Activated CD8-positive, alpha-beta memory T cell treated with anti-CD3 and anti-CD28 coated beads, Interleukin-2, amount 50 U/mL, for 1 hour (primary cell): ENCODE measurements around the gene HS1BP3.

Experiments used
- DNase-seq: peaks from one replicate; pipeline ENCODE4 v3.0.0-alpha.2; 2020; ENCODE audit errors: extremely low read depth

Gene HS1BP3

GRCh38 chr2:20617892-20618467, 32.9 kb downstream of the HS1BP3 start:
- DNase-seq, result no peak

GRCh38 chr2:20617081-20617575, 33.8 kb downstream of the HS1BP3 start:
- DNase-seq, result no peak

- DNase-seq, result no peak
Observed at GRCh38 chr2:20616341-20616871, 34.5 kb downstream of the HS1BP3 start.

GRCh38 chr2:20615466-20616241, 35.2 kb downstream of the HS1BP3 start:
- DNase-seq, result no peak

- DNase-seq, result no peak
Observed at GRCh38 chr2:20615068-20615465, 35.8 kb downstream of the HS1BP3 start.

GRCh38 chr2:20614201-20615067, 36.5 kb downstream of the HS1BP3 start:
- no peak for DNase-seq

- no peak for DNase-seq
Observed at GRCh38 chr2:20612925-20613916, 37.7 kb downstream of the HS1BP3 start.

GRCh38 chr2:20611844-20612356, 39.0 kb downstream of the HS1BP3 start:
- no peak for DNase-seq

- DNase-seq, result no peak
Observed at GRCh38 chr2:20611077-20611843, 39.6 kb downstream of the HS1BP3 start.

- no peak for DNase-seq
Observed at GRCh38 chr2:20609995-20610357, 40.9 kb downstream of the HS1BP3 start.

- DNase-seq, result no peak
Observed at GRCh38 chr2:20609349-20609994, 41.4 kb downstream of the HS1BP3 start.

GRCh38 chr2:20608666-20609348, 42.1 kb downstream of the HS1BP3 start:
- no peak for DNase-seq

GRCh38 chr2:20607446-20607845, 43.5 kb downstream of the HS1BP3 start:
- DNase-seq, result no peak

- no peak for DNase-seq
Observed at GRCh38 chr2:20606198-20606597, 44.7 kb downstream of the HS1BP3 start.

GRCh38 chr2:20604951-20605381, 45.9 kb downstream of the HS1BP3 start:
- DNase-seq, result no peak

- DNase-seq, result no peak
Observed at GRCh38 chr2:20604401-20604911, 46.4 kb downstream of the HS1BP3 start.

GRCh38 chr2:20603791-20604190, 47.1 kb downstream of the HS1BP3 start:
- DNase-seq, result no peak

GRCh38 chr2:20602803-20603202, 48.1 kb downstream of the HS1BP3 start:
- DNase-seq, result no peak
